Measurements from ENCODE around the gene CORIN. TPM values are rescaled to one million over a fixed set of nuclear protein-coding genes. Genes with fewer than 3 reads are reported as not detected.

The CORIN gene
- total RNA-seq, 1 donor from 2014 or later: 0.05 TPM

- TF ChIP-seq CTCF (conservative IDR thresholded peaks at IDR 0.05): no peak
- Mint-ChIP-seq H3K4me1 (no peaks in the 10 kb centered on the region), H3K27me3 (ENCODE audit: low read depth) (peaks cover 11% of the 10 kb centered on the region), H3K36me3 (ENCODE audit: low read depth) (no peaks in the 10 kb centered on the region), H3K27ac (ENCODE audit: unreplicated experiment) (no peak overlapping the region), H3K9me3 (peaks cover 2% of the 10 kb centered on the region), H3K4me3 (no peak overlapping the region)
- no peak for DNase-seq (ENCODE audit: low read depth, low spot score)
These were observed 173.6 kb downstream of the CORIN start for GRCh38 chr4:47664051-47664826.

GRCh38 chr4:47662975-47663374 lies 174.9 kb downstream of the CORIN start:
- TF ChIP-seq CTCF (conservative IDR thresholded peaks at IDR 0.05): peak; percentile 47
- Mint-ChIP-seq H3K4me3 (no peak overlapping the region), H3K27ac (ENCODE audit: unreplicated experiment) (no peak overlapping the region), H3K4me1 (no peaks in the 10 kb centered on the region), H3K9me3 (peaks cover 2% of the 10 kb centered on the region), H3K27me3 (ENCODE audit: low read depth) (peaks cover 11% of the 10 kb centered on the region), H3K36me3 (ENCODE audit: low read depth) (no peaks in the 10 kb centered on the region)
- peak; percentile 20 for DNase-seq (ENCODE audit: low read depth, low spot score)

GRCh38 chr4:47661741-47662140 lies 176.1 kb downstream of the CORIN start:
- Mint-ChIP-seq H3K4me1 (no peaks in the 10 kb centered on the region), H3K36me3 (ENCODE audit: low read depth) (no peaks in the 10 kb centered on the region), H3K4me3 (no peak overlapping the region), H3K9me3 (peaks cover 8% of the 10 kb centered on the region), H3K27me3 (ENCODE audit: low read depth) (peaks cover 8% of the 10 kb centered on the region), H3K27ac (ENCODE audit: unreplicated experiment) (no peak overlapping the region)
- no peak for TF ChIP-seq CTCF (conservative IDR thresholded peaks at IDR 0.05)
- DNase-seq (ENCODE audit: low read depth, low spot score): no peak

GRCh38 chr4:47659342-47659741 lies 178.5 kb downstream of the CORIN start:
- Mint-ChIP-seq H3K4me1 (no peaks in the 10 kb centered on the region), H3K9me3 (peaks cover 8% of the 10 kb centered on the region), H3K4me3 (no peak overlapping the region), H3K27ac (ENCODE audit: unreplicated experiment) (no peak overlapping the region), H3K27me3 (ENCODE audit: low read depth) (no peaks in the 10 kb centered on the region), H3K36me3 (ENCODE audit: low read depth) (no peaks in the 10 kb centered on the region)
- DNase-seq (ENCODE audit: low read depth, low spot score): no peak
- TF ChIP-seq CTCF (conservative IDR thresholded peaks at IDR 0.05): no peak

GRCh38 chr4:47654972-47655693 lies 182.7 kb downstream of the CORIN start:
- peaks cover 8% of the 10 kb centered on the region for H3K9me3 Mint-ChIP-seq
- no peak overlapping the region for H3K27ac Mint-ChIP-seq (ENCODE audit: unreplicated experiment)
- DNase-seq (ENCODE audit: low read depth, low spot score): no peak
- no peak overlapping the region for H3K4me3 Mint-ChIP-seq
- H3K36me3 Mint-ChIP-seq (ENCODE audit: low read depth): no peaks in the 10 kb centered on the region
- H3K4me1 Mint-ChIP-seq: no peaks in the 10 kb centered on the region
- H3K27me3 Mint-ChIP-seq (ENCODE audit: low read depth): no peaks in the 10 kb centered on the region
- no peak for TF ChIP-seq CTCF (conservative IDR thresholded peaks at IDR 0.05)

All from neural crest cell (in vitro differentiated cells).